ENCODE data around the gene CCNL1.

The CCNL1 gene

GRCh38 chr3:157132936-157133335 is 27.0 kb downstream of the CCNL1 start:
- DNase-seq (ENCODE audit: low spot score), result no peak
- Histone ChIP-seq H3K36me3 (ENCODE audit: low read depth) (no peaks in the 10 kb centered on the region), H3K4me3 (ENCODE audit: severe bottlenecking) (no peak overlapping the region), H3K27me3 (ENCODE audit: insufficient read depth, poor library complexity, severe bottlenecking) (no peaks in the 10 kb centered on the region), H3K4me1 (ENCODE audit: insufficient read depth, poor library complexity, severe bottlenecking) (peaks cover 73% of the 10 kb centered on the region), H3K9me3 (ENCODE audit: severe bottlenecking) (no peaks in the 10 kb centered on the region), H3K27ac (ENCODE audit: poor library complexity, severe bottlenecking) (peak overlapping the region; percentile 97)
- TF ChIP-seq CTCF (IDR thresholded peaks at IDR 0.05; ENCODE audit: poor library complexity, severe bottlenecking), result no peak
- no peak for ATAC-seq (ENCODE audit: low read depth)

GRCh38 chr3:157132341-157132740 is 27.6 kb downstream of the CCNL1 start:
- ATAC-seq (ENCODE audit: low read depth) (no peak), DNase-seq (ENCODE audit: low spot score) (no peak)
- peak overlapping the region; percentile 97 for H3K27ac ChIP-seq (ENCODE audit: poor library complexity, severe bottlenecking)
- peaks cover 79% of the 10 kb centered on the region for H3K4me1 ChIP-seq (ENCODE audit: insufficient read depth, poor library complexity, severe bottlenecking)
- no peaks in the 10 kb centered on the region for H3K9me3 ChIP-seq (ENCODE audit: severe bottlenecking)
- TF ChIP-seq CTCF (IDR thresholded peaks at IDR 0.05; ENCODE audit: poor library complexity, severe bottlenecking), result no peak
- H3K27me3 ChIP-seq (ENCODE audit: insufficient read depth, poor library complexity, severe bottlenecking), result no peaks in the 10 kb centered on the region
- H3K36me3 ChIP-seq (ENCODE audit: low read depth), result no peaks in the 10 kb centered on the region
- no peak overlapping the region for H3K4me3 ChIP-seq (ENCODE audit: severe bottlenecking)

- H3K4me3 ChIP-seq (ENCODE audit: severe bottlenecking), result no peak overlapping the region
- H3K9me3 ChIP-seq (ENCODE audit: severe bottlenecking), result no peaks in the 10 kb centered on the region
- peak; percentile 27 for ATAC-seq (ENCODE audit: low read depth)
- H3K27me3 ChIP-seq (ENCODE audit: insufficient read depth, poor library complexity, severe bottlenecking), result no peaks in the 10 kb centered on the region
- no peaks in the 10 kb centered on the region for H3K36me3 ChIP-seq (ENCODE audit: low read depth)
- peak overlapping the region; percentile 97 for H3K27ac ChIP-seq (ENCODE audit: poor library complexity, severe bottlenecking)
- no peak for DNase-seq (ENCODE audit: low spot score)
- TF ChIP-seq CTCF (IDR thresholded peaks at IDR 0.05; ENCODE audit: poor library complexity, severe bottlenecking), result no peak
- H3K4me1 ChIP-seq (ENCODE audit: insufficient read depth, poor library complexity, severe bottlenecking), result peaks cover 78% of the 10 kb centered on the region
Observed at GRCh38 chr3:157131861-157132260, 28.1 kb downstream of the CCNL1 start.

- Histone ChIP-seq H3K27me3 (ENCODE audit: insufficient read depth, poor library complexity, severe bottlenecking) (no peaks in the 10 kb centered on the region), H3K9me3 (ENCODE audit: severe bottlenecking) (no peaks in the 10 kb centered on the region), H3K4me3 (ENCODE audit: severe bottlenecking) (no peak overlapping the region), H3K27ac (ENCODE audit: poor library complexity, severe bottlenecking) (peak overlapping the region; percentile 97), H3K36me3 (ENCODE audit: low read depth) (no peaks in the 10 kb centered on the region), H3K4me1 (ENCODE audit: insufficient read depth, poor library complexity, severe bottlenecking) (peaks cover 73% of the 10 kb centered on the region)
- ATAC-seq (ENCODE audit: low read depth), result peak; percentile 47
- TF ChIP-seq CTCF (IDR thresholded peaks at IDR 0.05; ENCODE audit: poor library complexity, severe bottlenecking), result peak; percentile 92
- DNase-seq (ENCODE audit: low spot score), result peak; percentile 81
Observed at GRCh38 chr3:157130467-157131251, 29.3 kb downstream of the CCNL1 start.
